GM13977 (cell line): ENCODE data around the gene NIPA2.

Experiments used
- DNase-seq: peaks from one replicate; pipeline ENCODE4 v3.0.0; 2012; ENCODE audit warnings: low spot score
- CTCF ChIP-seq: IDR thresholded peaks from 2 replicates; pipeline ENCODE4 v1.5.1; 2012; ENCODE audit warnings: mild to moderate bottlenecking, control low read depth; ENCODE audit not compliant: insufficient read depth; ENCODE audit errors: extremely low read depth, missing control alignments
- in situ Hi-C: fragments of 300-500 bp; cut with MboI; formaldehyde crosslinking; loops from one replicate; pipeline ENCODE4 v1.12.0; 2022; ENCODE audit warnings: low sequenced_read_pairs, low pct_unique_long_range_greater_than_20kb, mixed read lengths, inconsistent platforms; ENCODE audit not compliant: unreplicated experiment

Gene NIPA2

GRCh38 chr15:22855791-22856190, 17.3 kb downstream of the NIPA2 start:
- in situ Hi-C loops, result no loop called here
- no peak for DNase-seq
- no peak for TF ChIP-seq CTCF

GRCh38 chr15:22856659-22857058, 18.2 kb downstream of the NIPA2 start:
- TF ChIP-seq CTCF, result no peak
- no peak for DNase-seq
- in situ Hi-C loops, result no loop called here

GRCh38 chr15:22861161-22861560, 22.7 kb downstream of the NIPA2 start:
- DNase-seq, result no peak
- TF ChIP-seq CTCF, result no peak
- in situ Hi-C loops, result no loop called here

- in situ Hi-C loops, result no loop called here
- TF ChIP-seq CTCF, result no peak
- DNase-seq, result no peak
These were observed 24.9 kb downstream of the NIPA2 start for GRCh38 chr15:22863356-22863755.

- no peak for TF ChIP-seq CTCF
- no peak for DNase-seq
- in situ Hi-C loops, result no loop called here
These were observed 27.6 kb downstream of the NIPA2 start for GRCh38 chr15:22866079-22866478.

GRCh38 chr15:22867886-22868285, 29.4 kb downstream of the NIPA2 start:
- DNase-seq, result no peak
- in situ Hi-C loops, result no loop called here
- TF ChIP-seq CTCF, result no peak

- TF ChIP-seq CTCF, result no peak
- no peak for DNase-seq
- in situ Hi-C loops, result no loop called here
These were observed 30.0 kb downstream of the NIPA2 start for GRCh38 chr15:22868495-22868894.
